DOHH2 (cell line): ENCODE measurements around the gene ADAMTS2.

Experiments used
- CTCF ChIP-seq: fragments of 200-600 bp; sonication (generic); IDR thresholded peaks from one replicate; pipeline ENCODE4 v1.5.1; 2014; ENCODE audit warnings: antibody characterized with exemption, mild to moderate bottlenecking, low read depth, low read length; ENCODE audit not compliant: poor library complexity, severe bottlenecking
- EZH2phosphoT487 ChIP-seq: fragments of 200-600 bp; sonication (generic); IDR thresholded peaks from 2 replicates; pipeline ENCODE4 v1.6.1; 2017; ENCODE audit warnings: borderline replicate concordance, mild to moderate bottlenecking, antibody characterized with exemption, low read length, moderate library complexity, mixed read lengths

- TF ChIP-seq CTCF (no peak), EZH2phosphoT487 (no peak)
Measured at GRCh38 chr5:179289756-179290385, 55.4 kb downstream of the ADAMTS2 start.
